ENCODE results near the gene CTBP2.
"Not testable (repeated sequence)": the region's sequence is repeated elsewhere in the genome, so short reads cannot be mapped to it uniquely, and the experiment has no call there.

Gene CTBP2

GRCh38 chr10:125064681-125065492 lies 95.5 kb downstream of the CTBP2 start:
- DNase-seq (ENCODE audit: low spot score): no peak

- no peak for DNase-seq (ENCODE audit: low spot score)
Observed at GRCh38 chr10:125063256-125063925, 97.0 kb downstream of the CTBP2 start.

- no peak for DNase-seq (ENCODE audit: low spot score)
Observed at GRCh38 chr10:125062914-125063230, 97.5 kb downstream of the CTBP2 start.

DNA sequence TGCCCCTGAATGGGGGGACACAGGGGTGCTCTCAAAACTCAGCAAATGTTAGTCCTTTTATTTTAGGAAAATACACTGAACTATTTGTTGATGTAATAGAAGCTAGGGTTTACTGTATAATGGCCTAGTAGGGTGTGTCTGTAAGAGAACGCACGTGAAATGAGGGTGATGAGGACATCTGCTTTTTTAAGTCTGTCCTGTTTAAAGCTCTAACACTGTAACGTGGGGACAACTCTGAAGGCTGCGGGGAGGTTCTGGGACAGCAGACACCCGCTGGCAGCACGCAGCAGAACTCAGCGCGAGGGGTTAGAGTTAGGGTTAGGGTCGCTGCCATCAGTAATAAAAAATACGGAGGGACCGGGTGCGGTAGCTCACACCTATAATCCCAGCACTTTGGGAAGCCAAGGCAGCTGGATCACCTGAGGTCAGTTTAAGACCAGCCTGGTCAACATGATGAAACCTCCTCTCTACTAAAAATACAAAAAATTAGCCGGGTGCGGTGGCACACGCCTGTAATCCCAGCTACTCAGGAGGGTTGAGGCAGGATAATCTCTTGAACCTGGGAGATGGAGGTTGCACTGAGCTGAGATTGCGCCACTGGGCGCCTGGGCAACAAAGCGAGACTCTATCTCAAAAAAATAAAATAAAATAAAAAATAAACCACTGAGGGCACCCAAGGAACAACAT lies 98.0 kb downstream of the CTBP2 start:
- no peak for DNase-seq (ENCODE audit: low spot score)

GRCh38 chr10:125061557-125062226 lies 98.7 kb downstream of the CTBP2 start:
- no peak for DNase-seq (ENCODE audit: low spot score)

GRCh38 chr10:125060826-125061556 lies 99.4 kb downstream of the CTBP2 start:
- DNase-seq (ENCODE audit: low spot score): peak; percentile 9

- no peak for DNase-seq (ENCODE audit: low spot score)
Observed at GRCh38 chr10:125060482-125060825, 99.9 kb downstream of the CTBP2 start.

- no peak for DNase-seq (ENCODE audit: low spot score)
Observed at GRCh38 chr10:125060026-125060425, 100.3 kb downstream of the CTBP2 start.

DNA sequence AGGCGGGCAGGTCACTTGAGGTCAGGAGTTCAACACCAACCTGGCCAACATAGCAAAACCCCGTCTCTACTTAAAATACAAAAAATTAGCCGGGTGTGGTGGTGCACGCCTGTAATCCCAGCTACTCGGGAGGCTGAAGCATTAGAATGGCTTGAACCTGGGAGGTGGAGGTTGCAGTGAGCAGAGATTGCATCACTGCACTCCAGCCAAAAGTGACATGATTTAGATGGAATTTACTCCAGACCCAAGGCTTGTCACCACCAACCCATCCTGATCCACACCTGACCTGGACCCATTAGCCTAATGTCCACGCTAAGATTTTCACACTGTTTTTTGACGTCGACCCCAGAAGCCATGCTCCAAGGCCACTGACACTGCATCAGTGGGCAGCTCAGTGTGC lies 101.0 kb downstream of the CTBP2 start:
- not testable (repeated sequence) for DNase-seq (ENCODE audit: low spot score)

DNA sequence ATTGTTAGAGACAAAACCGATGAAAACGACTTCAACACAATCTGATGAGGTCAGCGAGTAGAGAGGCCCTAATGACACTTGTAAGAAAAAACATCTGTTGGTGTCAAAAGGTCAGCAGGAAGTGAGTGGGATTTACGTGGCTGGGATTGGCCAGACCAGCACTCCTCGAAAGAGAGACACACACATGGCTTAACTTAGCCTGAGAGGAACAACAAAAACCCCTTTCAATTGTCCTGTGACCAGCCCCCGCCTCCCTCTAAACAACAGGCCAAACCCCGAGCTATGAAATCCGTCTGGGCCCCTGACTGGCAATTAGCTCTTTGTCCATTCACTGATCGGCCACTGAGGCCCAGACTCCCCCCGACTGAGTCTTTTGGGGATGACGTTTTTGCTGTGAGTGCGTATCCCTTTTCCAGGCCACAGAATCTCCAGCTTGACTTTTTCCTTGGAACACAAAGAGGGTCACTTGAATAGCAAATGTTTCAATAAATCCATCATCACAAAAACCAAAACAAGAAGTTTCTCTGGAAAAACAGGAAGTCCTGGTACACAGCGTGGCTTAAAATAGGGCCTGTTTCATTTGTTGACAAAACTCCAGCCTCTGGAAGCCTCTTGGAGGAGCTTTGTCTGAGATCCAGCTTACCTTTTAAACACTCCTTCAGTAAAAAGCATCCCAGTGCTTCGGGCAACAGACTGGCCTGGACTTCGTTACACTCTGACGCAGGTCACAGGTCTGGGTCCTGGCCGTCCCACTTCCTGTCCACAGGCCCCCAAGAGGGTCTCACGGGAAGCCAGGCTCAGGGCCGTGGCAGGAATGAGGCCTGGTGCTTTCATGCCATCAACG lies 103.0 kb downstream of the CTBP2 start:
- DNase-seq (ENCODE audit: low spot score): no peak

- DNase-seq (ENCODE audit: low spot score): no peak
Observed at GRCh38 chr10:125056161-125057132, 103.9 kb downstream of the CTBP2 start.

- no peak for DNase-seq (ENCODE audit: low spot score)
Observed at GRCh38 chr10:125055446-125055845, 104.9 kb downstream of the CTBP2 start.

GRCh38 chr10:125054669-125055268 lies 105.6 kb downstream of the CTBP2 start:
- no peak for DNase-seq (ENCODE audit: low spot score)

DNA sequence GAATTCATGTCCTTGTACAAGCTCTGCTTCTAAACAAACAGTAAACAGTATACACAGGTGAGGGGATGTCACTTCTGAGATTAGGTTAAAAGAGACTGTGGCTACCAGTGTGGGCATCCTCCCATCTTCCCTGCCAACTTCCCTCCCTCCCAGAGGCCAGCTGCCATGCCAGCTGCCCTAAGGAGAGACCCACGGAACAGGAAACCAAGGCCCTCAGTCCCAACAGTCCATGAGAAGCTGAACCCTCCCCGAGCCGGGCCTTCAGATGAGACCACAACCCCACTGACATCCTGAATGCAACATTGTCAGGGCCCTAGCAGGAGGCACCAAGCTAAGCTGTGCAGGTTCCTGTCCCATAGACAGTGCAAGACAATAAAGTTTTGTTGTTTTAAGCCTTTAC lies 106.1 kb downstream of the CTBP2 start:
- DNase-seq (ENCODE audit: low spot score): no peak

- no peak for DNase-seq (ENCODE audit: low spot score)
Observed at GRCh38 chr10:125052146-125052545, 108.2 kb downstream of the CTBP2 start.

- no peak for DNase-seq (ENCODE audit: low spot score)
Observed at GRCh38 chr10:125050383-125050782, 110.0 kb downstream of the CTBP2 start.

DNA sequence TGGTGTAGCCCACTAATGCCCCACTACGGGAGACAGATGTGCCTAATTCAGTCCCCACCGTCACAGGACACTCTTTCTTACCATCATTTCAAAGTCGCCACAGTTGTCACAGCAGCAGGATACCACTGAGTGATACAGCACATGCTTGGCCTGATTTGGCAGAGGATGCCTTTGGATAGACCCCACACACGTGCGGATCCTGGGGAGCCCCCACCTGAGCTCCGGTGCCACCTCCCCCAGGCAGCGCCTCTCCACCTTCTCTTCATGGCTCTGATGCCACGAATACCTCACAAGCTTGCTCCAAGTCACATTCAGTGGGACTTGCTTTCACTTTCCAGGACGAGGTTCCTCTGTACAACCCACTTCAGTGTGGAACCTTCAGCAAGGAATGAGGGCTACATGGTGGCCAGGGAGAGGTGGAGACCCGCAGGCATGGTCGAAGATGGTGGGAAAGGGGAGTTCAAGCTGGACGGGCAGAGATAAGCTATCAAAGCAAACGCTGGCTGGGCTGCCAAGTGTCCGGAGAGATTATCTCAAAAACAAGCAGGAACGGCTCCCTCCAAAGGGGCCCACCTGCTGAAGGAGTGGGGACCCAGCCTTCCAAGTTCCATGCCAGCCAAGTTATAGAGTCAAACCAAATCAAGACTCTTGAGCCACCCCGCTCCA lies 111.0 kb downstream of the CTBP2 start:
- DNase-seq (ENCODE audit: low spot score): no peak

GRCh38 chr10:125048094-125048864 lies 112.1 kb downstream of the CTBP2 start:
- peak; percentile 26 for DNase-seq (ENCODE audit: low spot score)
